Panc1 (cell line): ENCODE data around the gene NDUFB6. TPM values are rescaled to one million over a fixed set of nuclear protein-coding genes. Genes with fewer than 3 reads are reported as not detected.

Experiments
- ATAC-seq: fragments of 200-7000 bp; cut with Tn5 transposase; 2 replicates; pipeline ENCODE4 v1.9.1; 2020; ENCODE audit warnings: mild to moderate bottlenecking, moderate library complexity
- BruUV-seq: library from RNA; stranded (reverse); fragments of 400-500 nt; replicated peaks from 2 replicates; lab custom pipeline; 2021; lab: Mats Ljungman, UMichigan
- CTCF ChIA-PET: fragments of 300-600 bp; sonication (Branson Sonifier 250); formaldehyde crosslinking; loops from one replicate; lab custom pipeline; 2022; ENCODE audit warnings: antibody characterized with exemption; lab: Charles Lee
- POLR2A ChIA-PET: fragments of 300-600 bp; sonication (Branson Sonifier 250); formaldehyde crosslinking; loops from one replicate; lab custom pipeline; 2022; ENCODE audit warnings: antibody characterized with exemption; lab: Charles Lee
- DNase-seq: peaks from one replicate; pipeline ENCODE4 v3.0.0-alpha.2; 2010; ENCODE audit warnings: low read depth, low spot score
- H3K27ac ChIP-seq: 2 replicates; pipeline ENCODE4 v1.5.1; 2011; ENCODE audit warnings: mild to moderate bottlenecking, low read length, inconsistent platforms
- H3K27me3 ChIP-seq: fragments of 200-500 bp; sonication (Bioruptor generic); 2 replicates; pipeline ENCODE4 v1.6.0; 2014; ENCODE audit warnings: low read length, inconsistent platforms; ENCODE audit not compliant: control insufficient read depth, insufficient read depth
- H3K36me3 ChIP-seq: fragments of 200-500 bp; sonication (Bioruptor generic); 2 replicates; pipeline ENCODE4 v1.5.1; 2014; ENCODE audit warnings: inconsistent platforms, mild to moderate bottlenecking, low read length, moderate library complexity; ENCODE audit not compliant: control insufficient read depth, insufficient read depth
- H3K4me1 ChIP-seq: 2 replicates; pipeline ENCODE4 v1.5.1; 2011; ENCODE audit warnings: inconsistent platforms, mild to moderate bottlenecking, low read length, moderate library complexity; ENCODE audit not compliant: control insufficient read depth, insufficient read depth
- H3K4me3 ChIP-seq, 2 experiments: 2 replicates each; pipeline ENCODE4 v1.5.1; 2011 to 2012; ENCODE audit warnings: low read depth in 2 of 2, low read length in 2 of 2, mild to moderate bottlenecking in 2 of 2, inconsistent platforms in 1 of 2, moderate library complexity in 1 of 2
- H3K9me3 ChIP-seq: fragments of 200-500 bp; sonication (Bioruptor generic); 2 replicates; pipeline ENCODE4 v1.5.1; 2014; ENCODE audit warnings: low read depth, mild to moderate bottlenecking, inconsistent platforms, low read length, moderate library complexity; ENCODE audit not compliant: control insufficient read depth, insufficient read depth
- POLR2AphosphoS5 ChIP-seq: IDR thresholded peaks from 2 replicates; pipeline ENCODE4 v1.6.1; 2012; ENCODE audit warnings: mild to moderate bottlenecking, low read depth, low read length, moderate library complexity
- TCF7L2 ChIP-seq: IDR thresholded peaks from 2 replicates; pipeline ENCODE4 v1.6.1; 2011; ENCODE audit warnings: mild to moderate bottlenecking, low read depth, low read length, inconsistent platforms
- in situ Hi-C: cut with HindIII; loops from 2 replicates; pipeline ENCODE4 v1.10.0; 2016; ENCODE audit warnings: low sequenced_read_pairs, low pct_unique_long_range_greater_than_20kb
- intact Hi-C: fragments of 100-400 bp; cut with micrococcal nuclease; formaldehyde crosslinking; loops from one replicate; pipeline ENCODE4 v1.10.0; 2022; ENCODE audit not compliant: unreplicated experiment
- total RNA-seq: library from RNA; stranded (reverse); gene quantifications from one replicate; pipeline ENCODE4 v1.2.1, GENCODE V29; 2021; ENCODE audit not compliant: unreplicated experiment
- TF ChIP-seq, protein P1 (sequence below): fragments of 450-650 bp; IDR thresholded peaks from 2 replicates; pipeline ENCODE4 v1.5.1; 2017; ENCODE audit warnings: mild to moderate bottlenecking
- TF ChIP-seq, protein P2 (sequence below), 2 experiments: IDR thresholded peaks; 2 replicates each; pipeline ENCODE4 v1.6.1; 2011 to 2012; ENCODE audit warnings: low read depth in 2 of 2, control low read depth in 1 of 2, low read length in 1 of 2, mild to moderate bottlenecking in 1 of 2, moderate library complexity in 1 of 2; ENCODE audit not compliant: insufficient read depth in 1 of 2

NDUFB6 gene
- total RNA-seq, 1 experiment from 2014 or later = 85.3 TPM

DNA sequence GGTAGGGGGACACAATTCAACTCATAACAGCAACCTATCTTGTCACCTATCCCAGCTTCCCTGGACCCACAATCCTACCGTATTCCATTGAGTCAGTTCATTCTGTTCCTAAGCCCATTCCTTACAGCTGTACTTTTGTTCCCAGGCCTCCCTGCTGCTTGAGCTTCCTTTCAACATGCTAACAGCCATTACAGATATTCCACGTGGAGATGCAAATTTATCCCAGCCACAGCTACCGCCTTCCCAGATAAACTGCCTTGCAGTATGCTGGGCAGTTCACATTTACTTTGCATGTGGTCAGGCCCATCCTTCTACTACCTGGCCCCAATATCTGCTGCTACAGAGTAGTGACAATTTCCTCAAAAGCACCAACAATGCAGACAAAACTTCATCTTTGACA lies 70.0 kb downstream of the NDUFB6 start:
- Histone ChIP-seq H3K27ac (no peak overlapping the region; the same call in 1 of the 2 replicates), H3K9me3 (no peaks in the 10 kb centered on the region), H3K36me3 (no peaks in the 10 kb centered on the region; the same call in 1 of the 2 replicates), H3K4me3 (no peak overlapping the region), H3K27me3 (no peaks in the 10 kb centered on the region), H3K4me1 (no peaks in the 10 kb centered on the region; the same call in 1 of the 2 replicates)
- in situ Hi-C loops = no loop called here
- BruUV-seq = no TSS peak
- intact Hi-C loops = no loop called here
- DNase-seq (no peak), ATAC-seq (peak; percentile 18; the same call in 1 of the 2 replicates)
- ChIA-PET POLR2A (no interaction called here), CTCF (no interaction called here)
- TF ChIP-seq, protein P1, sequence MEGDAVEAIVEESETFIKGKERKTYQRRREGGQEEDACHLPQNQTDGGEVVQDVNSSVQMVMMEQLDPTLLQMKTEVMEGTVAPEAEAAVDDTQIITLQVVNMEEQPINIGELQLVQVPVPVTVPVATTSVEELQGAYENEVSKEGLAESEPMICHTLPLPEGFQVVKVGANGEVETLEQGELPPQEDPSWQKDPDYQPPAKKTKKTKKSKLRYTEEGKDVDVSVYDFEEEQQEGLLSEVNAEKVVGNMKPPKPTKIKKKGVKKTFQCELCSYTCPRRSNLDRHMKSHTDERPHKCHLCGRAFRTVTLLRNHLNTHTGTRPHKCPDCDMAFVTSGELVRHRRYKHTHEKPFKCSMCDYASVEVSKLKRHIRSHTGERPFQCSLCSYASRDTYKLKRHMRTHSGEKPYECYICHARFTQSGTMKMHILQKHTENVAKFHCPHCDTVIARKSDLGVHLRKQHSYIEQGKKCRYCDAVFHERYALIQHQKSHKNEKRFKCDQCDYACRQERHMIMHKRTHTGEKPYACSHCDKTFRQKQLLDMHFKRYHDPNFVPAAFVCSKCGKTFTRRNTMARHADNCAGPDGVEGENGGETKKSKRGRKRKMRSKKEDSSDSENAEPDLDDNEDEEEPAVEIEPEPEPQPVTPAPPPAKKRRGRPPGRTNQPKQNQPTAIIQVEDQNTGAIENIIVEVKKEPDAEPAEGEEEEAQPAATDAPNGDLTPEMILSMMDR = no peak
- TF ChIP-seq, protein P2, sequence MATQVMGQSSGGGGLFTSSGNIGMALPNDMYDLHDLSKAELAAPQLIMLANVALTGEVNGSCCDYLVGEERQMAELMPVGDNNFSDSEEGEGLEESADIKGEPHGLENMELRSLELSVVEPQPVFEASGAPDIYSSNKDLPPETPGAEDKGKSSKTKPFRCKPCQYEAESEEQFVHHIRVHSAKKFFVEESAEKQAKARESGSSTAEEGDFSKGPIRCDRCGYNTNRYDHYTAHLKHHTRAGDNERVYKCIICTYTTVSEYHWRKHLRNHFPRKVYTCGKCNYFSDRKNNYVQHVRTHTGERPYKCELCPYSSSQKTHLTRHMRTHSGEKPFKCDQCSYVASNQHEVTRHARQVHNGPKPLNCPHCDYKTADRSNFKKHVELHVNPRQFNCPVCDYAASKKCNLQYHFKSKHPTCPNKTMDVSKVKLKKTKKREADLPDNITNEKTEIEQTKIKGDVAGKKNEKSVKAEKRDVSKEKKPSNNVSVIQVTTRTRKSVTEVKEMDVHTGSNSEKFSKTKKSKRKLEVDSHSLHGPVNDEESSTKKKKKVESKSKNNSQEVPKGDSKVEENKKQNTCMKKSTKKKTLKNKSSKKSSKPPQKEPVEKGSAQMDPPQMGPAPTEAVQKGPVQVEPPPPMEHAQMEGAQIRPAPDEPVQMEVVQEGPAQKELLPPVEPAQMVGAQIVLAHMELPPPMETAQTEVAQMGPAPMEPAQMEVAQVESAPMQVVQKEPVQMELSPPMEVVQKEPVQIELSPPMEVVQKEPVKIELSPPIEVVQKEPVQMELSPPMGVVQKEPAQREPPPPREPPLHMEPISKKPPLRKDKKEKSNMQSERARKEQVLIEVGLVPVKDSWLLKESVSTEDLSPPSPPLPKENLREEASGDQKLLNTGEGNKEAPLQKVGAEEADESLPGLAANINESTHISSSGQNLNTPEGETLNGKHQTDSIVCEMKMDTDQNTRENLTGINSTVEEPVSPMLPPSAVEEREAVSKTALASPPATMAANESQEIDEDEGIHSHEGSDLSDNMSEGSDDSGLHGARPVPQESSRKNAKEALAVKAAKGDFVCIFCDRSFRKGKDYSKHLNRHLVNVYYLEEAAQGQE (IDR thresholded peaks at IDR 0.05; ENCODE audit: insufficient read depth in 1 of 2, low read depth in 2 of 2, low read length in 1 of 2) = no peak
- TF ChIP-seq POLR2AphosphoS5 (no peak), TCF7L2 (no peak)

Other genes starting within 250 kb of the NDUFB6 start
- 49.3 TPM for gene ACO1, start 188.5 kb downstream of the NDUFB6 start, total RNA-seq
- gene RIGI, start 47.0 kb downstream of the NDUFB6 start, total RNA-seq = 27.7 TPM
- 14.3 TPM for gene SMIM27, start 20.8 kb downstream of the NDUFB6 start, total RNA-seq
- 21.2 TPM for gene TOPORS, start 20.6 kb downstream of the NDUFB6 start, total RNA-seq
- not detected for gene TAF1L, start 62.5 kb upstream of the NDUFB6 start, total RNA-seq
- gene TMEM215, start 210.4 kb upstream of the NDUFB6 start, total RNA-seq = not detected